ENCODE data around the gene DPH5.

DNA sequence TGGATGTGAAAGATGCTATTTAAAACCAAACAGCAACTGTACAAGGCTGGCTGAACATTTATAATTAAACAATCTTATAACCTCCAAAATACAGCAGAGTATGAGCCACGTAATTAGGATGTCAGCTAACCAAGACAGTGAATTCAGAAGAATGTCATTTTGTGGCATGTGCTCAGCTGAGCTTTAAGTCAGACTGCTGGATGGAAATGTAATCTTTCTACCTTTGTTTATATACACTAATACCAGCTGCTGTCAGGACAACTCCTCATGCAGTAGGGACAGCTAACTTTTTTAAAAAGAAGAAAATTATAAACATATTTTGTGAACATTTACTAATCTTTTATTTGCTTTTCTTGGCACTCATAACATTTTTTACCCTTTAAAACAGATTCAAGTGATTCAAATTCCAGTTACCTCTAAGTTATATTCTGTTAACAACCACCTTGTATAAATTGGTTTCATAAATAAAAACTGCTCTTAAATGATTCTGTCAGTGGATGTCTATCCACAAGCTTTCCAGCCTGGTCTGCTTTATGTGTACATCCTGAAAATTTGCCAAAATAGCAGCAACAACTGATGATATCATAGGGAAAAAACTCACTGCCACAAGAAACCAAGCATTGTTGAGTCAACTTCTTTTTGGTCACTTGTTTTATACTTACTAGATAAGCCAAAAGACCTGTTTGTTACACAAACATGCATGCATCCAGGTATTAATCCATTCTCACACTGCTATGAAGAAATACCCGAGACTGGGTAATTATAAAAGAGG lies 36.1 kb downstream of the DPH5 start:
- TF ChIP-seq, protein P1, sequence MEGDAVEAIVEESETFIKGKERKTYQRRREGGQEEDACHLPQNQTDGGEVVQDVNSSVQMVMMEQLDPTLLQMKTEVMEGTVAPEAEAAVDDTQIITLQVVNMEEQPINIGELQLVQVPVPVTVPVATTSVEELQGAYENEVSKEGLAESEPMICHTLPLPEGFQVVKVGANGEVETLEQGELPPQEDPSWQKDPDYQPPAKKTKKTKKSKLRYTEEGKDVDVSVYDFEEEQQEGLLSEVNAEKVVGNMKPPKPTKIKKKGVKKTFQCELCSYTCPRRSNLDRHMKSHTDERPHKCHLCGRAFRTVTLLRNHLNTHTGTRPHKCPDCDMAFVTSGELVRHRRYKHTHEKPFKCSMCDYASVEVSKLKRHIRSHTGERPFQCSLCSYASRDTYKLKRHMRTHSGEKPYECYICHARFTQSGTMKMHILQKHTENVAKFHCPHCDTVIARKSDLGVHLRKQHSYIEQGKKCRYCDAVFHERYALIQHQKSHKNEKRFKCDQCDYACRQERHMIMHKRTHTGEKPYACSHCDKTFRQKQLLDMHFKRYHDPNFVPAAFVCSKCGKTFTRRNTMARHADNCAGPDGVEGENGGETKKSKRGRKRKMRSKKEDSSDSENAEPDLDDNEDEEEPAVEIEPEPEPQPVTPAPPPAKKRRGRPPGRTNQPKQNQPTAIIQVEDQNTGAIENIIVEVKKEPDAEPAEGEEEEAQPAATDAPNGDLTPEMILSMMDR (IDR thresholded peaks at IDR 0.05): no peak
- TF ChIP-seq POLR2A (IDR thresholded peaks at IDR 0.05) (no peak), POLR2AphosphoS5 (IDR thresholded peaks at IDR 0.05; ENCODE audit: insufficient read depth in 1 of 2, low read depth in 1 of 2) (no peak)
